Panc1 (cell line): ENCODE measurements around the gene BCL2L11. TPM values are rescaled to one million over a fixed set of nuclear protein-coding genes. Genes with fewer than 3 reads are reported as not detected.

Experiments used
- ATAC-seq: fragments of 200-7000 bp; cut with Tn5 transposase; 2 replicates; pipeline ENCODE4 v1.9.1; 2020; ENCODE audit warnings: mild to moderate bottlenecking, moderate library complexity
- BruUV-seq: library from RNA; stranded (reverse); fragments of 400-500 nt; replicated peaks from 2 replicates; lab custom pipeline; 2021; lab: Mats Ljungman, UMichigan
- CTCF ChIA-PET: fragments of 300-600 bp; sonication (Branson Sonifier 250); formaldehyde crosslinking; loops from one replicate; lab custom pipeline; 2022; ENCODE audit warnings: antibody characterized with exemption; lab: Charles Lee
- POLR2A ChIA-PET: fragments of 300-600 bp; sonication (Branson Sonifier 250); formaldehyde crosslinking; loops from one replicate; lab custom pipeline; 2022; ENCODE audit warnings: antibody characterized with exemption; lab: Charles Lee
- DNase-seq: peaks from one replicate; pipeline ENCODE4 v3.0.0-alpha.2; 2010; ENCODE audit warnings: low read depth, low spot score
- H3K27ac ChIP-seq: 2 replicates; pipeline ENCODE4 v1.5.1; 2011; ENCODE audit warnings: mild to moderate bottlenecking, low read length, inconsistent platforms
- H3K27me3 ChIP-seq: fragments of 200-500 bp; sonication (Bioruptor generic); 2 replicates; pipeline ENCODE4 v1.6.0; 2014; ENCODE audit warnings: low read length, inconsistent platforms; ENCODE audit not compliant: control insufficient read depth, insufficient read depth
- H3K36me3 ChIP-seq: fragments of 200-500 bp; sonication (Bioruptor generic); 2 replicates; pipeline ENCODE4 v1.5.1; 2014; ENCODE audit warnings: inconsistent platforms, mild to moderate bottlenecking, low read length, moderate library complexity; ENCODE audit not compliant: control insufficient read depth, insufficient read depth
- H3K4me1 ChIP-seq: 2 replicates; pipeline ENCODE4 v1.5.1; 2011; ENCODE audit warnings: inconsistent platforms, mild to moderate bottlenecking, low read length, moderate library complexity; ENCODE audit not compliant: control insufficient read depth, insufficient read depth
- H3K4me3 ChIP-seq, 2 experiments: 2 replicates each; pipeline ENCODE4 v1.5.1; 2011 to 2012; ENCODE audit warnings: low read depth in 2 of 2, low read length in 2 of 2, mild to moderate bottlenecking in 2 of 2, inconsistent platforms in 1 of 2, moderate library complexity in 1 of 2
- H3K9me3 ChIP-seq: fragments of 200-500 bp; sonication (Bioruptor generic); 2 replicates; pipeline ENCODE4 v1.5.1; 2014; ENCODE audit warnings: low read depth, mild to moderate bottlenecking, inconsistent platforms, low read length, moderate library complexity; ENCODE audit not compliant: control insufficient read depth, insufficient read depth
- CTCF ChIP-seq: fragments of 450-650 bp; IDR thresholded peaks from 2 replicates; pipeline ENCODE4 v1.5.1; 2017; ENCODE audit warnings: mild to moderate bottlenecking
- POLR2AphosphoS5 ChIP-seq: IDR thresholded peaks from 2 replicates; pipeline ENCODE4 v1.6.1; 2012; ENCODE audit warnings: mild to moderate bottlenecking, low read depth, low read length, moderate library complexity
- REST ChIP-seq, 2 experiments: IDR thresholded peaks; 2 replicates each; pipeline ENCODE4 v1.6.1; 2011 to 2012; ENCODE audit warnings: low read depth in 2 of 2, control low read depth in 1 of 2, low read length in 1 of 2, mild to moderate bottlenecking in 1 of 2, moderate library complexity in 1 of 2; ENCODE audit not compliant: insufficient read depth in 1 of 2
- SIN3A ChIP-seq: IDR thresholded peaks from 2 replicates; pipeline ENCODE4 v1.6.1; 2012; ENCODE audit warnings: low read depth, mild to moderate bottlenecking, low read length, moderate library complexity, borderline replicate concordance; ENCODE audit not compliant: insufficient read depth
- TCF7L2 ChIP-seq: IDR thresholded peaks from 2 replicates; pipeline ENCODE4 v1.6.1; 2011; ENCODE audit warnings: mild to moderate bottlenecking, low read depth, low read length, inconsistent platforms
- in situ Hi-C: cut with HindIII; loops from 2 replicates; pipeline ENCODE4 v1.10.0; 2016; ENCODE audit warnings: low sequenced_read_pairs, low pct_unique_long_range_greater_than_20kb
- intact Hi-C: fragments of 100-400 bp; cut with micrococcal nuclease; formaldehyde crosslinking; loops from one replicate; pipeline ENCODE4 v1.10.0; 2022; ENCODE audit not compliant: unreplicated experiment
- total RNA-seq: library from RNA; stranded (reverse); gene quantifications from one replicate; pipeline ENCODE4 v1.2.1, GENCODE V29; 2021; ENCODE audit not compliant: unreplicated experiment

The BCL2L11 gene
- total RNA-seq, 1 experiment from 2014 or later: 43.8 TPM

DNA sequence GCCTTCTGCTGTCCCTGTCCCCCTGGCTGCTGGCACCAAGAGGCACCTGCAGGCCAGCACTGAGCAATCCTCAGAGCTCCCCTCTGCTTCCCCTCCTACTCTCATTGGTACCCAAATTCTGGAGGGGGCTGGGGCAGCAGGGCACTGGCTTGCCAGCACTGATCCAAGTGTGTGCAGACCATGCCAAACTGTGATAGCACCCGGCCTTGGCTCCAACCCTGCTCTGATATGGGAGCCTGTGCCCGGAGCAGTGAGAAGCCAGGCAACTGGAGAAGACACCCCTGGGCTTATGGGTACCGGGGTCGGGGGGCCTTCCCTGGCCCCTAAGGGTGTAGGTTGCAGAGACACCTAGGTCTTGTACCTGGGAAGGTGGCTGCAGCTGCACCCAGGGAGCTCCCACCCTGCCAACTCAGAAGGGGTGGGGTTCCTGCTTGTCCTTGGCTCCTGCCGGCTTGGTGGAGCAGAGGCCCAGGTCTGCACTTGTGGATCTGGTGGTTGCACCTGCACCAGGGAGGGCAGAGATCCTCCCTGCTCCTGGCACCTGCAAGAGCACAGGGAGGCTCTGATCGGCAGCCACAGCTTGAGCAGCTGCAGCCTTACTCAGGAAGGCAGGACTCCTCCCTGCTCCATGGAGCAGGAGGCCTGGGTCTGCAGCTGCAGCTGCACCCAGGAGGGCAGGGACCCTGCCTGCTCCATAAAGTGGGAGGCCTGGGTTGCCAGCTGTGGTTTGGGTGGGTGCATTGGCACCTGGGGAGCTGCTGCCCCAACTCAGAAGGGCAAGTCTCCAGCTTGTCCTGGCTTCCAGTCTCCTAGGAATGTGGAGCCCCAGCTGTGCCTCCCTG lies 96.3 kb downstream of the BCL2L11 start:
- Histone ChIP-seq H3K9me3 (peaks cover 27% of the 10 kb centered on the region), H3K4me3 (no peak overlapping the region), H3K4me1 (no peaks in the 10 kb centered on the region), H3K27me3 (no peaks in the 10 kb centered on the region), H3K36me3 (no peaks in the 10 kb centered on the region), H3K27ac (no peak overlapping the region)
- no peak for ATAC-seq
- TF ChIP-seq POLR2AphosphoS5 (no peak), SIN3A (no peak), REST (IDR thresholded peaks at IDR 0.05; ENCODE audit: insufficient read depth in 1 of 2, low read depth in 2 of 2, low read length in 1 of 2) (no peak), TCF7L2 (no peak), CTCF (no peak)
- no peak for DNase-seq
- POLR2A ChIA-PET: no interaction called here
- intact Hi-C loops: no loop called here
- BruUV-seq: no TSS peak
- in situ Hi-C loops: no loop called here
- CTCF ChIA-PET: no interaction called here
